CD4-positive, alpha-beta T cell treated with Interleukin-12 subunit alpha and Interleukin-12 subunit beta, for 1 hour (primary cell): Measurements from ENCODE around the gene PFN3.

ENCODE experiments used
- DNase-seq: peaks from one replicate; pipeline ENCODE4 v3.0.0-alpha.2; 2020

PFN3 gene

GRCh38 chr5:177399997-177400868 lies at the start of gene PFN3:
TSS of gene PFN3 (minus strand) at chr5:177400661. CDS start at chr5:177400576, 85 bp downstream.
- DNase-seq = no peak

GRCh38 chr5:177449140-177450061 lies 48.9 kb upstream of the PFN3 start:
- no peak for DNase-seq

GRCh38 chr5:177448244-177448950 lies 47.9 kb upstream of the PFN3 start:
- DNase-seq = no peak

GRCh38 chr5:177447611-177448243 lies 47.3 kb upstream of the PFN3 start:
- DNase-seq = no peak

- peak; percentile 89 for DNase-seq
These were observed 46.7 kb upstream of the PFN3 start for GRCh38 chr5:177447066-177447610.

GRCh38 chr5:177446200-177447065 lies 46.0 kb upstream of the PFN3 start, which contains the start of gene PRR7:
TSS of gene PRR7 (plus strand) at chr5:177446814. CDS start at chr5:177455068, 8,254 bp downstream.
- DNase-seq = peak; percentile 84

GRCh38 chr5:177445917-177446199 lies 45.4 kb upstream of the PFN3 start:
- no peak for DNase-seq

GRCh38 chr5:177445052-177445916 lies 44.8 kb upstream of the PFN3 start:
- DNase-seq = peak; percentile 52

- DNase-seq = peak; percentile 66
These were observed 43.9 kb upstream of the PFN3 start for GRCh38 chr5:177444106-177445051.

- DNase-seq = no peak
These were observed 42.9 kb upstream of the PFN3 start for GRCh38 chr5:177443144-177443983.

- DNase-seq = no peak
These were observed 41.8 kb upstream of the PFN3 start for GRCh38 chr5:177442066-177442826.

GRCh38 chr5:177440990-177441780 lies 40.7 kb upstream of the PFN3 start:
- DNase-seq = no peak

GRCh38 chr5:177440211-177440989 lies 39.9 kb upstream of the PFN3 start:
- peak; percentile 72 for DNase-seq

GRCh38 chr5:177439518-177440053 lies 39.1 kb upstream of the PFN3 start:
- no peak for DNase-seq

GRCh38 chr5:177438468-177438867 lies 38.0 kb upstream of the PFN3 start:
- no peak for DNase-seq
